Ammon's horn (tissue), 1 donor: ENCODE measurements around the gene OGFOD2.

Source experiments
- DNase-seq: peaks from one replicate; pipeline ENCODE4 v3.0.0-alpha.2; 2016; ENCODE audit warnings: low spot score

Gene OGFOD2

DNA sequence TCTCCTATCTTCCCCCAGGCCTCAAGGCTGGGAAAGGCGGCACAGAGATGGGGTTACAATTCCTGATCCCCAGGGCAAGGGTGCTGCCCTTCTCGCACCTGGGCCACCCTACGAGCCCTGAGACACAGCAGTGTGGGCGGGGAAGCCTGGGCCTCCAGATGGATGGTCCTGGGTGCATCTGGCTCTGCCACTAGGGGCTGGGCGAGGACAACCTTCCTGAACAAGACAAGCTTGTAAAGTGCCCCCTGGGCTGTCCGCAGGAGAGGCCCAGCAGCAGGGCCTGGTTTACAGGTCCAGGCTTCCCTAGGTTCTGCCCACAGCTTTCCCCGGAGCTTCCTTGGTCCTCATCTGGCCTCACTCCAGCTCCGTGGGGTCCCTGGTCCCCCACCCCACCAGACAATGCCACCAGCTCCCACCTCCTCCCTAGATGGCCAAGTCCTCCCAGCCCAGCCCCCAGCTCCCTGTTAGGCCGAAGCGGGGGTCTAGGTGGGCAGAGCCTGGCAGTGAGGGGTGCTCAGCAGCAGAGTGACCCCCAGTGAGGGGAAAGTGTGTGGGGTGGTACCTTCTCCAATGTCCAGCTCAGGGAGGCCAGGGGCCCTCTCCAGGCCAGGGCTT lies 14.3 kb downstream of the OGFOD2 start:
- DNase-seq: no peak

DNA sequence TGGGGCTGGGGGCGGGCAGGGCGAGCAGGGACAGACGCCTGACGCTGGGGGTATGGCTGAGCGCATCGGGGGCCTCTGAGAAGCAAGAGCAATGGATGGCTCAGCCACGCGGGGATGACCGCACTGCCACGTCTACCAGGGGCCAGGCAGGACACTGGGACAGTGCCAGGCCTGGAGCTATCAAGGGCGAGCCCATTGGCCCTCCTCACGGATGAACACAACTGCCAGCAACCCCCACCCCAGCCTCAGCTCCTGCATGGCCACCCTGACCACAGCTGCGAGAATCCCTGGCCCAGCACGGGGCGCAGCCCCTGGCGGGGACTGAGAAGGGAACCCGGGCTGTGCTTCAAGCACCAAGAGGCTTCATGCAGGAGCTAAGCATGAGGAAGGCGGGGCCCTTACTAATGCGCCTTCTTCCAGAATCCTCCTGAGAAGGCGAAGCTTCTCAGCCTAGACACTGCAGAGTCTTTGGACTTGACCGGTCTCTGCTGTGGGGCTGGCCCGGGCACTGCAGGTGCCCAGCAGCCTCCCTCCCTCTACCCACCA lies 14.9 kb downstream of the OGFOD2 start:
- no peak for DNase-seq

DNA sequence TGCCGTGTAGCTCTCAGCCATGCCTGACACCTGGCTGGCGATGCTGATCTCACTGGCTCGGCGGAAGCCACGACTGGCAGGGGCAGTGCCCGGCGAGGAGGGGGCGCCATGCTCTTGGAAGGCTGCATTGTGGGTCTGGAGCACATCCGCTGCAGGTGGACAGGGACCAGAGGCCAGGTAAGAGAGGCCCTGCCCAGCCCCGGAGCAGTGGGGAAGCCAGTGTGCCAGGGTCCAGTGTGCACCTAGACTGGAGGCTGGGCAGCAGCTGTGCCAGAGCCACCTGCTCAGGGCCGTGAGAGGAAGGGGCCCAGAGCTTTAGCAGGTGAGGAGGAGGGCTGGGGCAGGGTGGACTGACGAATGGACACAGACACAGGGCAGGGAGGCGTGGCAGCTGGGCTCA lies 15.5 kb downstream of the OGFOD2 start:
- no peak for DNase-seq

DNA sequence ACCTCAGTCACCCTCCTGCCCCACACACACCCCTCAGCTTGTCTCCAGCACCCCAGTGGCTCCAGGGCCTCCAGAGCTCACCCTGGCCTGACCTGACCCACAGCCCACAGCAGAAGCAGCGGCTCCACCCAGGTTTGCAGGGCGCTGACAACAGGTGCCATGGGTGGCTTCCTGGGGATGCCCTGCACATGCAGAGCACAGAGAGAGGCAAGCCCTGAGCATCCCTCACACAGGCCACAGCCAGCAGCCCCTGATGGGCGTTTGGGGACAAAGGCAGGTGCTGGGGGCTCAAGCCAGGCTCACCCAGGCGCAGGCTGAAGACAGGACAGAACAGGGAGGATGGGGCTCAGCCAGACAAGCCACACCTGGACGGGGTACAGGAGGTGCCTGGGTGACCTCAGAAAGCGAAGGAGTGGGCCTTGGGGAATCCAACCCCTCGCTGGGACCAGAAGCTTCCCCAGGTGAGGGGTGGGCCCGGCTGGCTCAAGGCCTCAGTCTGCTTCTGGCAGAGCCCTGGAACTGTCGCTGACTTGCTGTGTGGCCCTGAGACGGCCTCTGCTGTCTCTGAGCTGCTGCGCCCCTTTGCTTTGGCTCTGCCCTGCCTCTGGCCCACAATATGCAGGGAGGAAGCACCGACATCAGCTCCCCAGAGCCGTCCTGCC lies 16.0 kb downstream of the OGFOD2 start:
- DNase-seq: no peak

DNA sequence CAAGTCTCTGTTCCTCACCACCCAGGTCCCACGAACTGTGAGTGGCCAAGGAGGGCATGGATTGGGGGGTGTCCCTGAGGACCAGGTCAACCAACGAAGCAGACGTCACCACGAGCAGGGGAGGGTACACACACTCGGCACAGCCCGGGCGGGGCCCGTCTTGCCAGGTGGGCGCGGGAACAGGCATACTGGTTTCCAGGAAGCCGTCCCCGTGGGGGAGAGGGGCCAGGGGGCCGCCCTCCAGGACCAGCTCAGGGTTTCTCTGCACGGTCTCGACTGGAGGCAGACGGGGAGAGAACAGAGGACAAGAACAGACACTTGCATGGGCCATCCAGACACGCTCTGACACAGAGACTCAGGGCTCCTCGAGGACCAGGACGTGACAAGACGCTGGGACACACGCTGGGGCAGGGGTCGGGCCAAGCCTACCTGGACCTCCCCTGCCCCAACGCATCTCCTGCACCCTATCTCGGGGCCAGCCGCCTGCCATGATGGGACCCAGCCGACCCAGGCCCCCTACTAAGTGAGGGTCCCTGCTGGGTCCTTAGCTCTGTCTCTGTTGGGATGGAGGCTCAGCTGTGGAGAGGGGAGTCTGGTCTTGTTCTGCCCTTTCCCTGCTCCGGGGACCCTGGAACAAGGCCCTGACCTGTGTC lies 16.7 kb downstream of the OGFOD2 start:
- DNase-seq: no peak

DNA sequence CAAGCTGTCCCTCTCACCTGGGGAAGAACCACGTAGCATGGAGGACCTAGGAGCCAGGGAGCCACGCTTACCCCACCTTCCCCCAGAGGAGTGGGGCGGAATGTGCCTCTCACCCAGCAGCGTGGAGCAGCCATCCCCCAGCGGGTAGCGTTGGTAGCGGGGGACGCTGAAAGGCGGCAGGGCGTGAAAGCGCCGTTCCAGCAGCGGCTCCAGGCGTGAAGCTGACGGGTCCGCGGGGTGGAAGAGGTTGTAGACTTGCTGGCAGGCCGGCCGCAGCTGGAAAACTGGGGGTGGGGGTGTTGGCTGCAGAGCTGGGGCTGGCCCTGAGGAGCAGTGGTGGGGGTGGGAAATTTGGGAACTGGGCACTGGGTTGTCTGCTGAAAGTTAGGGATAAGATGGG lies 17.3 kb downstream of the OGFOD2 start:
- DNase-seq: no peak

DNA sequence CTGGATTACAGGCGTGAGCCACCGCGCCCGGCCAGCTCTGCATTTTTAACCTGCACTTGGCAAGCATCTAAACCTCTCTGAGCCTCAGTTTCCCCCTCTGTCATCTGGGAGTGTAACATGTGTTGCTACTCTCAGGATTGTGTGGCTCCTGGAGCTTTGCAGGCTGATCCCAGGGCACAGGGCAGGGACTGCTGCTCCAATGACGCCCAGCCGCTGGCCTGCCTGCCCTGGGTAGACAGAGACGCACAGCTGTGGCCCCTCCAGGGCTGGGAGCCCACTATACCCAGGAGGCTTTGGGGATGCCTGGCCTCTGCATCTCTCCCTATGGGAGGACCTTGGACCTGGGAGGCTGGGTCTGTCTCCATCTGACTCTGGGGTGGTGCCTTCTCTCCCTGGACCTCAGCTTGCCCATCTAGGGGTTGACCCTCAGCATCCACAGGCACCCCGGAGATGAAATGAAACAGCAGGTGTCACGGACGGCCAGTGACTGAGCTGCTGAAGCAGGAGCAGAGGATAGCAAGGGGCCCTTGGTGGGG lies 19.2 kb downstream of the OGFOD2 start:
- no peak for DNase-seq

DNA sequence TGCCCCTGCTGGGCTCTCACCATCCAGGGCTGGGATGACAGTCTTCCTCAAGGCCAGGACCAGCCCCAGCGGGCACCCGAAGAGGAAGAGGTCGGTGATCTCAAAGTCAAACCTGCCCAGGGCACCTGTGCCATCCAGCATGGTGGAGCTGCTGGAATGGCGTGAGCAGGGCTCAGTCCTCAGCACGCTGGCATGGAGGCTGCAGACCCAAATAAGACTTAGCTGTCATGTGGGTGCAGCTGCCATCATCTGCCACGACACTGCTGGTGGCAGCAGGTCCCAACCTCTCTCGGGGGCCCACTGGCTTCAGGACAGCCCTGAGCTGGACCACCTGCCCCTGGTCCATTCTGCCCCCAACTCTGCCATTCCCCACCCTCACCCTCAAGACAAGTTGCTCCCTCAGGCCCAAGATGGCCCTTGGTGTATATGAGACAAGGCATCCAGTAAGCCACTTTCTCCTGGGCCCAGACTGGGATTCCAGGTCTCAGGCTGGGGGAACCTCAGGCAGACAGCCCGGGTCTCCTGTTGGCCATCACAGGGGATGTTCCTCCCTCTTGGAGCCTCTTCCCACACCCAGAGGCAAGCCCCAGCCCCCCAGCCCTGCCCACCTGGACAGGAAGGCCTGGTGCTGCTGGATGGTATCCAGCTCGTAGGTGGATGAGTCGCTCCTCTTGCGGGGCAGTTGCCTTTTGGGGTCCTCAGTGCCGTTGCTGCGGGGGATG lies 19.9 kb downstream of the OGFOD2 start:
- no peak for DNase-seq

DNA sequence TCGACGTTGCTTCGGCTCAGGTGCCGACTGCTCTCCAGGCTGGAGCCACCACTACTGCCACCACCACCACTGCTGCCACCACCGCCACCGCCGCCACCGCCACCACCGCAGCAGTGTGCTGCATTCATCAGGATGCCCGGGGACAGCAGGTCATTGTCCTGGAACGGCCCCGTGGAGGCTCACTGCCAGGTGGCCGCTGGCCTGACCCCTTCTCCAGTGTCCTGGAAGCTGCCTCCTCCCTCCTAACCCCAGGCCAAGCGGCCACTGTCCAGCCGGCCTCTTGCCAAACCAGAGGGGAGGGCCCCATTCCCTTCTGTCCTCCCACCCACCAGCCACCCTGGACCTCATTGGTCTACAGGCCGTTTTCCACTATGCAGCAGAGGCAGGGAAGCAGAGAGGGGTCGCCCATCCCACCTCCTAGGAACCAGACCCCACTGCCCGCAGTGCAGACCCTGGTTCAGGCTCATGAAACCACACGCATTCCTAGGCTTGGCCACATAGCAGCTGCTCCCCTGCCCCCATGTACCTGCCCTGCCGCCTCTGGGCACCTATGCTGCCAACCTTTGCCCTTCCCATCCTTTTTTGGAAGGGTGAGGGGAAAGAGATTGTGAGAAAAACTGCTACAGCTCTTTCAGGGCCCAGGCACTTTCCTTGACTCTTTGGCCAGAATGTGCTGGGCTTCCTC lies 20.6 kb downstream of the OGFOD2 start:
- no peak for DNase-seq

DNA sequence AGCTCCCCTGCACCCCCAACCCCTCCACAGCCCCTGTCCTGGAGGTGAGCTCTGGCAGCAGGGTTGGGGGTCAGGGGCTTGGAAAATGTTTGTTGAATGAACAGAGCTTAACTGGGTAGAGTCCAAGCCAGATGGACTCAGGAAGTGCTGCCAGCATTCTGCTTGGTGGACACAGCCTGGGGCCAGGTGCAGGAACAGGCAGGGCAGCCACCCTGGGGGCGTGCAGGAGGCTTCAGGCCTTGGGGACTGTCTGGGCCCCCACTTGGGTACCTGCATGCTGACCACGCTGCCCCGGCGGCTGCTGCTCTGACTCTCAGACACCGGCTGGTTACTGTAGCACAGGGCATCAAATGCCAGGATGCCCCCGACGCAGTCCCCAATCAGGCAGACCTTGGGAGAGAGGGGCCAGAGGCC lies 21.2 kb downstream of the OGFOD2 start:
- DNase-seq: no peak

DNA sequence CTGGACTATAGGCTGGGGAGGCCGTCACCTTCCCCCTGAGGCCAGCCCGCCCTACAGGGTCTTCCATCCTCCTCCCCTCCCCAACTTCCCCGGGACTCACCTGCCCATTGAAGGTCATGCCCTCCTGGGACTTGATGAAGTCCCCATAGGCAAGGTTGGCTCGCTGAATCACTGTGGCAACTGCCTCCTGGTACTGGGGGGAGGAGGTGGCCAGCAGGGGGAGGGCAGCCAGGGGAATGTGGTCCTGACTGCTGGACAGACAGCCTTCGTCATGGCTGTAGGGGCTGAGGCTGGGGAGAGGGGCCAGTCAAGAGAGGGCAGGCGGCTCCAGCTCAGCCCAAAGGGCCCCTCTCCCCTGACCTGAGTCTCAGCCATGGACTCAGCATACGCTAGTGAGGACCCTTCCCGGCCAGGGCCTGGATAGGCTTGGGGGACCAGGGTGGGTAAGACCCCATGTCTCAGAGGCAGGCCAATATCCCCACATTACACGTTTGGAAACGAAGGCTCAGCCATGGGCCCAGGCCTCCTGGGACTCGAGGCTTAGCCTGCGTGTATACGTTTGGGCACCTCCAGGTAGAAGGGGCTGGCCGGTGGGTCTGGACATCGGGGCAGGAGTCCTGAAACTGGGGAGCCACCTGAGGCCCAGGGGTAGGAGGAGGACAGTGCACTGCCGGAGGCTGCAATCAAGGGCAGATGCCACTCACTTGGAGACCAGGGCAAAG lies 21.7 kb downstream of the OGFOD2 start:
- no peak for DNase-seq

DNA sequence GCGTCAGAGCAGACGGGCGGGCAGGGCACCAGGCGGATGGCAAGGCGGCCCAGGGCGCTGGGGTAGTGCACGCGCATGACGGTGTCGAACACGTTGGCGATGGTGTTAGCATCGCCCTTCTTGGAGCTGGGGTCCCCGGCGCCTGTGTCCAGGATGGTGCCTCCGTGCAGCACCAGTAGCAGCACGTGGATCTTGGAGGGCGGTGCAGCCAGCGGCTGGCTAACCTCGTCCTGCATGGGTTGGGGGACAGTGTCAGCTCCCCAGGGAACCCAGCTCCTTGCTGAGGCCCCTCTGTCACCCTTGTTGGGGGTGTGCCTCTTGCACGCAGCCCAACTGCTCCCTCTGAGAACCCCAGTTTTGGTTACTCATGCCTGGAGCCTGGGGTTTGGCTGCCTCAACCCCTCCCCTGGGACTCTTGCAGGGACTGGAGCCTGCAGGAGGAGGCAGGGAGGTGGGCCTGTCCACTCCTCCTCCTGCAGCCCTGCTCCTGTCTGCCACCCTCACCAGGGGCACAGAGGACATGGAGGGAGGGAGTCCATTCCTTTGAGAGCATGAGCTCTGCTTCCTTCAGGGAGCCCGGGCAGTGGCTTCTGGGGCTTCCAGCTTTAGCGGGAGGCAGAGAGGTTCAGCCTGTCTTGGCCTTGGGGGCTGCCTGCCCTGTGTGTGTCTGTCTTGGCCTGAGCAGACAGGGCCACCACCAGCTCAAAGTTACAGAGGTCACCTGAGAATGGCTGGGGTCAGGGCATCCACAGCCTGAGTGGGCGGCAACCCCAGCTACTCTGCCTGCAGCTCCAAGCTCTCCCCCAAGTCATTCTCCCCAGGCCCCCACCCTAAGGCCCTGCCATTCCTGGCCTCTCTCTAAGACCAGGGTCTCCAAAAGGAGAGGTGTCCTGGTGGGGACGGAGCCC lies 22.6 kb downstream of the OGFOD2 start:
- DNase-seq: no peak

DNA sequence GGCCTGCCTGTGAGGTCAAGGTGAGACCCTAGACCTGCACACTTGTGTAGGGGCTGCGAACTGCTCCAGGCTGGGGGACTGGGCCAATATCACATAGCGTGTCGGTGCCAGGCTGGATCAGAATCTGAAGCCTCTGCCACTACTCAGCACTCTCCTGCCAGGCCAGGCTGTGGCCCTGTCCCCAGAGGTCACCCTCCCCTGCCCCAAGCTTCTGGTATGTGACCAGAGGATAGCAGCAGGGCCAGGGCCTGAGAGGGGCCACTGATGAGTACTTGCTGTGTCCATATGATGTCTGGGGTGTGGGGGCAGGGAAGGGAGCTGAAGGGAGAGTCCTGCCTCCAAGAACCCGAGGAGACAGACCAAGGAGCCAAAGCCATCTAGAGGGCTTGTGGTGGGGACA lies 23.3 kb downstream of the OGFOD2 start:
- no peak for DNase-seq

DNA sequence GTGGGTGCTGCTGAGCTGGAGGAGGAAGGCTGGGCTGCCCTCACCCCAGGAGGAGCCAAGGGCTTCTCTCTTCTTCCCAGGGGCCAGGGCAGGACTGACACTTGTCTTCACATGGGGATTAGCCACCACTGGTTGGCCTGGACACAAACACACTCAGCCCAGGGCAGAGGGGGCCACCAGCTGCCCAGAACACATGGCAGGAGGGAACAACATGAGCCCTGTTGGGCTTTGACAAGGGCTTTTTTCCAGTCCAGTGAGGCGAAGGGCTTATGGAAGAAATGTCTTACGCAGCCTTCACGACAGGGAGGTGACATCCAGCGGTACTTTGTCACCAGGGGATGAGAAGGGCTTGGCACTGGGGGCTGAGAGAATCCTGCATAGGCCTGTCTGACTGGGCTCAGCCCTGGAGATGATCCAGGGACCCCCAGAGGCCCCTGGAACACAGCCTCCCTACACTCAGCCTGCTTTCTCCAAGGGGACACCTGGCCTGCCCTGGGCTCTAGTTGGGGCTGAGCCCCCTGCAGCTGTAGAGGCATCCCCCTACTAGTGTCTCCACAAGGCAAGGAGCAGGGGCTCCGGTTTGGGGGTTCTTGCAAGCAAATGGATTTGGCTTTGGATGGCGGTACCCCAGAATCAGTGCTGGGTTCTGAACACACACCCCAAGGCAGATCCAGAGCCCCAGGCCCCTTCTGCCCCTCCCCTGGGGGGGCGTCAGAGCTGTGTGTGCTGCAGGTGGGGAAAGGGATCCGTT lies 24.3 kb downstream of the OGFOD2 start:
- DNase-seq: peak; percentile 54

DNA sequence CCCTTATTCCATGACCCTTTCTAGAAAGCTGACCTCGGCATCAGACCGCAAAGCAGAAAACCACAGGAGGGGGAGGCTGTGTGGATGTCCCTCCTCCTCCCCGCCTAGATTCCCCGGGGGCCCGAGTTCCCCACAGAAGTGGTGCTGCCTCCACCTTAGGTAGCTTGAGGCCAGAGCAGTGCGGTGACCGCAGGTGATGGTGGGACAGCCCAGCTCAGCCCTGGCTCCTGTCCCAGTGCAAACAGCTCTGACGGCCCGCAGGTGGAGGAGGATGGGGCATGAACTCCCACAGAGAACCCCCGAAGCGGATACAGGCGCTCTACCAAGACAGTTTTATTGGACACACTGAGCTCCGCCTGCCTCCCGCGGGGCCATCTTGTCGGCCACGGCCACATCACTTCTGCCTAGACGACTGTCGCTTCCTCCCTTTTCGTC lies 25.0 kb downstream of the OGFOD2 start:
- no peak for DNase-seq

DNA sequence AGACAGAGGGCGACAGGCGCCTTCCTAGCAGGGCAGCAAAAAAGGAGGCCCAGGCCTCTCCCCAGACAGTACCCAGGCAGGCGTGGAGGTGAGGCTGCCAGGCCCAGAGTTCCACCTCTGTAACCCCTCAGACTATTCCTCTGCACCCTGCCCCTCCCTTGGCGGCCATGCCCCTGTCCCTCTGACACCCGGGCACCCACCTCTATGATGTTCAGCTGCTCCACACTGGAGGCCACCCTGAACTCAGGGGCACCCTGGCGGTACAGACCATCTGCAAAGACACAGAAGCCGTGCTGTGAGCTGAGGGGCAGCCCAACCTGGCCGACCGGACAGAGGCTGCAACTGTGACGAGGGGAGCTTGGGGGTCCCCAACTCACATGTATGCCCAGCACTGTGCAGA lies 25.5 kb downstream of the OGFOD2 start:
- no peak for DNase-seq

DNA sequence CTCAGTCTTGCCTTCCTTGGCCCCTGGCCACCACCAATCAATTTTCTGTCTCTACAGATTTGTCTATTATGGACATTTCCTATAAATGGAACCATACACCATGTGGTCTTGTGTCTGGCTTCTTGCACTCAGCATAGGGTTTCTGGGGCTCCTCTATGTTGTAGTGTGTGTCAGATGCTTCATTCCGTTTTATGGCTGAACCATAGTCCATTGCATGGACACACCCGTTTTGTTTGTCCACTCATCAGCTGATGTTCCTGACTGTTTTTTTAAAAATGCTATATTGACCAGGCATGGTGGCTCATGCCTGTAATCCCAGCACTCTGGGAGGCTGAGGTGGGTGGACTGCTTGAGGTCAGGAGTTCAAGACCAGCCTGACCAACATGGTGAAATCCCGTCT lies 26.4 kb downstream of the OGFOD2 start:
- no peak for DNase-seq

DNA sequence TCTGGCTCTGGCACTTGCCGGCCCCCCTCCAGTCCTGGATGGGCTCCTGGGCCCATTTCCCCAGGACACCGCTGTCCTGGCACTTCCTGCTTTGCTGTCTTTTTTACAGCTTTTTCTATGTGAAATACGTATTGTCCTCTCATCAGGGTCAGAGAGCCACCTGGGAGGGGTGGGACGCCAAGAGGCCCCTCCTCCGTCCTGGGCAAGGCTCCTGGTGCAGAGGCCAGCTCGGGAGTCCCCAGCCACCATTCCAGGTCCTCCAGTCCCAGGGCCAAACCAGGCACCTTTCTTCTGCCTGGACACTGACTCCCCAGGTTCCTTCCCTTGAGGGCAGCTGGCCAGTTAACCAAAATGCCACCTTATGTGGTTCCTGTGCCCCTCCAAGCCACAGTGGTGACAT lies 28.2 kb downstream of the OGFOD2 start:
- no peak for DNase-seq

DNA sequence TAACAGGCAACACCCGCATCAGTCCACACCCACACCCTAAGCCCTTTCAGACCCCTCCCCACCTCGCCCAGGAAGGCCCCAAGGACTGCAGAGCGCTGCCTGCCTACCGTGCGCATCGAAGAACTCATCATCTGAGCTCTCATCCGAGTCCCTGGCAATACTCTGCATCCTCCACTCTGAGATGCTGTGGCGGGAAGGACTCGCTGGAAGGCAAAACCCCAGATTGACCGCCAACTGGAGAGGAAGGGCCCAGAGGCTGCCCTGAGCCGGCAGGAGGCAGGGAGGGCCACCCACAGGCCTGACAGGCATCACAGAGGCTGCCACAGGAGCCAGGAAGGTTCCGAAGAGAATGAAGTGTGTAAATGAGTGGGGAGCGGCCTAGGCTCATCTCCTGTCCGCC lies 29.2 kb downstream of the OGFOD2 start:
- DNase-seq: no peak
